Right ventricle myocardium superior (tissue), 1 donor: ENCODE data around the gene GRK2. TPM values are rescaled to one million over a fixed set of nuclear protein-coding genes. Genes with fewer than 3 reads are reported as not detected.
"Not testable (repeated sequence)": the region's sequence is repeated elsewhere in the genome, so short reads cannot be mapped to it uniquely, and the experiment has no call there.

Experiments
- ATAC-seq: fragments of 200-7000 bp; cut with Tn5 transposase; one replicate; pipeline ENCODE4 v1.9.1; 2020; ENCODE audit warnings: mild to moderate bottlenecking; ENCODE audit not compliant: poor library complexity
- DNase-seq: peaks from one replicate; pipeline ENCODE4 v3.0.0-alpha.2; 2020
- intact Hi-C: fragments of 100-400 bp; cut with DNase I; formaldehyde crosslinking; loops from one replicate; pipeline ENCODE4 v1.11.2; 2022
- total RNA-seq: library from RNA; stranded (reverse); fragmentation: NEBNext Ultra II Directional; extraction: Animal tissue kit (Norgen Biotek cat#: 25700); gene quantifications from one replicate; pipeline ENCODE4 v1.2.1, GENCODE V29; 2021
- donor health status: DM: no; HTN: yes; CAD: no; lungs with severe emphysema.

The GRK2 gene
- total RNA-seq, 1 donor from 2014 or later = 53.4 TPM

DNA sequence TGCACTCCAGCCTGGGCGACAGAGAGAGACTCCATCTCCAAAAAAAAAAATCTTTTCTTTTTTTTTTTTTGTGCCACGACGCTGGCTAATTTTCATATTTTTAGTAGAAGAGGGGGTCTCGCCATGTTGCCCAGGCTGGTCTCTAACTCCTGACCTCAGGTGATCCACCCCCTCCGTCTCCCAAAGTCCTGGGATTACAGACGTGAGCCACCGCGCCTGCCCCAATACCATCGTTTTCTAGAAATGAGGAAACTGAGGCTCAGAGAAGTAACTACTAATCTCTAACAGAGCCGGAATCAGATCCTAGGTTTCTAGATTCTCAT is 50.6 kb downstream of the GRK2 start:
- ATAC-seq (no peak), DNase-seq (no peak)
- intact Hi-C loops = loop anchor here (1.0 kb wide), 1 partner anchor 51 kb away; the partner anchor contains the start of gene GRK2

DNA sequence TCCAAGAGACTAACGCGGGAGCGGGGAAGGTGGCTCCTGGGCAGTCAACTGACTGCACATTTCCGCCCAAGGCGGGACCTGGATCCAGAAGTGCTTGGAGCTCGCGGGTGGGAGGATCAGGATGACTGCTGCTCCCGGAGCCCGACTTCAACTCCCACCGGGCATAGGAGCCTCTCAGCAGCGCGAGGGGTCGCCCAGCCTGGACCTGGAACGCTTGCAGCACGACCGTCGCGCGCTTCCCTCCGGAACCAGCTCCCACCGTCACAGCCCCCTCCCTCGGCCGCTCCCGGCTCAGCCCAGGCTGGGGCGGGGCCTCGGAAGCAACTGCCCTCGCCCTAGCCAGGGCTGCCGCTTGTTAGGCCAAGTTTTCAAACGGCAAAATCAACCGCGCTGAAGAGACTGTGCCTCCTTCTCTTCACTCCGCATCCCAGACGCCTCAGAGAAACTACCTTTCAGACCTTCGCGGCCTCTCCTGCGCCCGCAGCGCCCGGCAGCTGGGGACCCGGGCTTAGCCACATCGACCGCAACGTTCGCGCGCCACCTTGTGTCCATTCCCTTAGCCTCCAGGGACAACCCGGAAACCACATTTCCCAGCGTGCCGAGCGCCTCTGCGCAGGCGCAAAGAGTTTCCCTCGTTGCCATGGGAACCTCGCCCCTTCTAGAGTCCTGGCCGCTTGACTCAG is 51.1 kb downstream of the GRK2 start:
- peak; percentile 97 for DNase-seq
- ATAC-seq = peak; percentile 96
- intact Hi-C loops = loop anchor here (1.0 kb wide), 1 partner anchor 51 kb away; the partner anchor contains the start of gene GRK2

DNA sequence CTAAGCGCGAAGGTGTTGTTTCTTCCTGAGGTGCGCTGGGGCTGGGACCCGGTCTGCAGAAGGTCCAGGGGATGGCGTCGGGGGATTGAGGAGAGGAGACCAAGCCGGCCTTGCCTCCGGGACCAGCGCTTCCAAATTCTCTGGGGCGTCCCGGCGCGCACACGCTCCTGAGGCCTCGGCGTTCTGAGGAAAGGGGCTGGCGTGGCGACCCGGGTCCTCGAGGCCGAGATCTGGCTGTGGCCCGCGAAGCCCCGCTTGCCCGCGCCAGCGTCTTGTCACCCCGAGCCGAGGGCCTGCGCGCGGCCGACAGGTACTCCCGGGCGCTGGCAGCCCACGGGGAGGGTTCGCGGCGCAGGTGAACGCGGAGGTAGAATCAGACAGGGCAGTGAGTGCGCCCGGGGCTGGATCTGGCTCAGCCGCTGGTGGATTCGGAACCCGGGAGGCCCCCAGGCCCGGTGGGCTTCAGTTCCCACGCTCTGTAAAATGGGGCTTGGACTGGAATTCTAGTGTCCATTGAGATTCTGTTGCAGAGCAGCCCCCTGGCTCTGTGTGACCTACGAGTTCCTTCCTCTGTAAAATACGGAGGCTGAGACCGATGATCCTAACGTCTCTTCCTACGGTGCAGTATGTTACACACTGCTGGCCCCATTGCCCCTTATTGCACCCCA is 51.7 kb downstream of the GRK2 start:
- DNase-seq = no peak
- intact Hi-C loops = loop anchor here (1.0 kb wide), 1 partner anchor 52 kb away; the partner anchor contains the start of gene GRK2

DNA sequence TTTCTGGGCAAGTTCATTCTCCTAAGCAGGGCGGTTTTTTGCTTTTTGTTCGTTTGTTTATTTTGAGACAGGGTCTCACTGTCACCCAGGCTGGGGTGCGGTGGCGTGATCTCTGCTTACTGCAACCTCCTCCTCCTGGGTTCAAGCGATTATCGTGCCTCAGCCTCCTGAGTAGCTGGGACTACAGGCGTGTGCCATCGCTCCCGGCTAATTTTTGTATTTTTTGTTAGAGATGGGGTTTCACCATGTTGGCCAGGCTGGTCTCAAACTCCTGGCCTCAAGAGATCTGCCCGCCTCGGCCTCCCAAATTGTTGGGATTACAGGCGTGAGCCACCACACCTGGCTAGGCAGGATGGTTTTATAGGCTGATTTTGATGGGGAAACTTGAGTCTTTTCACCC is 52.6 kb downstream of the GRK2 start:
- ATAC-seq, DNase-seq, intact Hi-C loops: not testable (repeated sequence)

More for the DNA sequence above, 51.7 kb downstream of the GRK2 start:
- peak; percentile 40 for ATAC-seq

DNA sequence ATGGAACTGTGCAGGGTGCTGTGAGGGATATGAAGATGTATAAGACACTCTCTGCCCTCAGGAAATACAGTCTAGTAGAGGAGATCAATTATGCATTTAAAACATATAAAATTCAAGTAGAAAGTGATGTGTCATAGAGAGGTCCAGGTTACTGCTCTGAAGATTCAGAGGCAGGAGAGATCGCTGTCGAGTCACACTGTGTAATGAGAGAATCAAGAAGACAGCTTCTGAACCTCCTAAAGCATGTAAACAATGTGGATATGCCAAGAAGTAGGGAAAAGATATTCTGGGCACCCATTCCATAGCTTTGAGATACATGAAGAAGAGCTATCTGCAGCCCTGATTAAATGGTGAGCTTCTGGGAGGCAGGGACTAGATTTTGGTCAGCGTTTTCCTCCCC is 53.7 kb downstream of the GRK2 start:
- ATAC-seq = no peak
- DNase-seq = no peak
- intact Hi-C loops = no loop called here

DNA sequence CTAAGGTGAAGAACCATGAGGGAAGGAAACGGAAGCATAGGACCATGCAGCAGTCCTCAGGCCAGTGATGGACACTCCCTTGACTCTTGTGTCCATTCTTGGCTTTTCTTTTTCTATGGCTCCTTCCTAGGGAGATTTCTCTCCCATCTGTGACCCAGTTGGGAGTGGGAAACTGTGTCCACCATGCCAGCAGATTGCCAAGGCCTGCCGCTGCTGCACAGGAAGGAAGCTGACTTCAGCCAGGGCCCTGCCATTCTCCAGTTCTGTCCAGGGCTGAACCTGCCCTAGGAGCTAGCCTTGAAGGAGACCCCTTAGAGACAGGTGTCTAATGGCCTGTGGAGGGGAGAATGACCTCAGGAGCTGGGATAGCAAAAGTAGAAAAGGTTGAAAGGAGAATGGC is 54.4 kb downstream of the GRK2 start:
- ATAC-seq (no peak), DNase-seq (no peak)
- intact Hi-C loops = no loop called here

DNA sequence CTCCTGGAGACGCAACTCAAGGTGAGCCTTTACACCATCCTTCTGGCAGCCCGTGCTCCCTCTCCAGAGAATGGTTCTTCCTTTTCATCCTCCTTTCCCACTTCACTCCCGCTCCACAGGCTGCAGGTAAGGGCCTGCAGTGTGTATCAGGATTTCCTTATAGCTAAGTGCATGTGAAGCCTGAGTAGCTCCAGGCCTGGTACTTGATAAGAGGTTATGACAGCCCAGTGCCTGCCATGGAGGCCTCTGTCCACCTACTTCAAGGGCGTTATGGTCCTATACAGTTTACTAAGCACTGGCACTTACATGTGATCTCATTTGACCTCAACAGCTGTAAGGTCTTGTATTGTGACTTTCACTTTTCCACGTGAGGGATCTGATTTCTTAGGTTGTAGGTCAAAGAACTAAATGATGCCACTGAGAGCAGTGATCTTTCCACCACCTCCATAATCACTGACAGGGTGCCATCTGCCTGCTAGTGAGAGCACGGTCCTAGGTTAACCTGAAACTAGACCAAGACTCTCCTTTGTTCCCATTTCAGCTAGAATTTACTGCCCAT is 55.1 kb downstream of the GRK2 start:
- DNase-seq = no peak
- no peak for ATAC-seq
- intact Hi-C loops = no loop called here

DNA sequence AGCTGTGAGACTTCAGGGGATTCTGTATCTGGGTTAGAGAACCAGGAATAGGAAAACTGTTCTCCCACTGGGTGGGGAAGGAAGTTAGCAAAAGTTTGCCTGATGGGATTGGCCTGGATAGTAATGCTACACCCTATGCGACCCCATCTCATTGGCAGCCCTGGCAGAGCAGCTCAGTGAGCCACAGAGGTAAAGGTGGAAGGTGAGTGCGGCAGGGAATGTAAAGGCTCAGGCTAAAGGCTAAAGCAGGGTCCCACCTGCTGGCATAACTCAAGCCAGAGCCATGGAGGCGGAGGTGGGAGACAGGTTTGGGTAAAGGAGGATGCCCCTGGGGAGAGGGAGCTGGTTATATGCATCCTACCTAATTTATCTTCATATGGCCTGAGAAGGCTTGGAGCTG is 55.8 kb downstream of the GRK2 start:
- DNase-seq = no peak
- intact Hi-C loops = no loop called here
- ATAC-seq = no peak

DNA sequence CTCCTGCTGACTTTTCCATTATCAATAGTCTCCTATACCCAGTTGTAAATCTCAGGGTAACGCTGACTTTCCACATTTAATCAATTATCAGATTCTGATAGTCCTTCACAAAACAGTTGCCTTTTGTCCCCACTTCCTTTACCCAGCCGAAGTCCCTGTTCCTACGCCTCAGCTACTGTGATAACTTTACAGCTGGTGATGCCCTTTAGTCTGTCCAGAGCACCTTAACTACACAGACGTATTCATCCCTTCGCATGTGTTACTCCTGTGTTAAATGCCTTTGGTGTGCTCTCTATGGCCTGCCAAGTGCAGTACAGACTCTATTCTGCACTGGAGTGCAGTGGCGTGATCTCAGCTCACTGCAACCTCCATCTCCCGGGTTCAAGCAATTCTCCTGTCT is 57.3 kb downstream of the GRK2 start:
- intact Hi-C loops = no loop called here
- DNase-seq = no peak
- ATAC-seq = no peak

DNA sequence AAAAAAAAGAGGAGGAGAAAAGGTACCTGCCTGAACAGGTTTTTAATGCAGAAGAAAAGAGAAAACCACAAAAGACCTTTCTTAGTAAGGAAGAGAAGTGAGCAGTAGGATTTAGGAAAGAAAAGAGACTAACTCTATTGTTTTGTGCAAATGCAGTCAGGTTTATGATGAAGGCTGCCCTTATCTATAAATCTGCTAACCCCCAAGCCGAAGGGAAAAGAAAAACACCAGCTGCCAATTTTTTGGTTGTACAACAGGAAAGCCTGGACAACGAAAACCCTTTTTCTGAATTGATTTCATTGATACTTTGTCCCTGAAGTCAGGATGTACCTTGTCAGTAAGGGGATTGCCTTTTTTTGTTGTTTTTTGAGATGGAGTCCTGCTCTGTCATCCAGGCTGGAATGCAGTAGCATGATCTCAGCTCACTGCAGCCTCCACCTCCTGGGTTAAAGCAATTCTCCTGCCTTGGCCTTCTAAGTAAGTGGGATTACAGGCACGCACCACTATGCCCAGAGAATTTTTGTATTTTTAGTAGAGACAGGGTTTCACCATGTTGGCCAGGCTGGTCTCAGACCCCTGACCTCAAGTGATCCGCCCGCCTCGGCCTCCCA is 65.9 kb downstream of the GRK2 start:
- DNase-seq = no peak
- ATAC-seq = no peak
- intact Hi-C loops = no loop called here

Other genes with a start within 250 kb of the GRK2 start
- 0.13 TPM for gene SYT12, start 243.3 kb upstream of the GRK2 start, total RNA-seq
- 66.8 TPM for gene RHOD, start 209.6 kb upstream of the GRK2 start, total RNA-seq
- 40.7 TPM for gene KDM2A, start 147.2 kb upstream of the GRK2 start, total RNA-seq
- 11.6 TPM for gene ANKRD13D, start 22.8 kb downstream of the GRK2 start, total RNA-seq
- 12.1 TPM for gene SSH3, start 37.1 kb downstream of the GRK2 start, total RNA-seq
- gene POLD4, start 87.1 kb downstream of the GRK2 start, total RNA-seq = 39.9 TPM
- gene CLCF1, start 107.1 kb downstream of the GRK2 start, total RNA-seq = 0.27 TPM
- gene RAD9A, start 125.5 kb downstream of the GRK2 start, total RNA-seq = 5.7 TPM
- gene PPP1CA, start 135.4 kb downstream of the GRK2 start, total RNA-seq = 103 TPM
- 1.00 TPM for gene TBC1D10C, start 137.6 kb downstream of the GRK2 start, total RNA-seq
- 15.0 TPM for gene CARNS1, start 149.2 kb downstream of the GRK2 start, total RNA-seq
- gene RPS6KB2, start 162.0 kb downstream of the GRK2 start, total RNA-seq = 24.6 TPM
- 1.0 TPM for gene PTPRCAP, start 171.2 kb downstream of the GRK2 start, total RNA-seq
- 27.1 TPM for gene CORO1B, start 177.0 kb downstream of the GRK2 start, total RNA-seq
- gene GPR152, start 186.3 kb downstream of the GRK2 start, total RNA-seq = not detected
- 0.75 TPM for gene CABP4, start 188.9 kb downstream of the GRK2 start, total RNA-seq
- gene TMEM134, start 202.8 kb downstream of the GRK2 start, total RNA-seq = 82.9 TPM
- 50.6 TPM for gene AIP, start 216.6 kb downstream of the GRK2 start, total RNA-seq
- gene PITPNM1, start 238.9 kb downstream of the GRK2 start, total RNA-seq = 39.0 TPM
- gene CDK2AP2, start 241.7 kb downstream of the GRK2 start, total RNA-seq = 57.8 TPM